Ureter (tissue), 1 donor: ENCODE measurements around the gene ADAT1. TPM values are rescaled to one million over a fixed set of nuclear protein-coding genes. Genes with fewer than 3 reads are reported as not detected.
A peak's percentile ranks its signal among the peaks of the same experiment; 100 is the strongest.

Experiments used
- DNase-seq: peaks from one replicate; pipeline ENCODE4 v3.0.0-alpha.2; 2020; ENCODE audit warnings: low spot score
- total RNA-seq: library from RNA; stranded (reverse); gene quantifications from one replicate; pipeline ENCODE4 v1.2.4, GENCODE V29; 2023
- donor health status: DM: yes; HTN: yes; CAD: no.

ADAT1 gene
- total RNA-seq, 1 donor from 2014 or later: 87.1 TPM

DNA sequence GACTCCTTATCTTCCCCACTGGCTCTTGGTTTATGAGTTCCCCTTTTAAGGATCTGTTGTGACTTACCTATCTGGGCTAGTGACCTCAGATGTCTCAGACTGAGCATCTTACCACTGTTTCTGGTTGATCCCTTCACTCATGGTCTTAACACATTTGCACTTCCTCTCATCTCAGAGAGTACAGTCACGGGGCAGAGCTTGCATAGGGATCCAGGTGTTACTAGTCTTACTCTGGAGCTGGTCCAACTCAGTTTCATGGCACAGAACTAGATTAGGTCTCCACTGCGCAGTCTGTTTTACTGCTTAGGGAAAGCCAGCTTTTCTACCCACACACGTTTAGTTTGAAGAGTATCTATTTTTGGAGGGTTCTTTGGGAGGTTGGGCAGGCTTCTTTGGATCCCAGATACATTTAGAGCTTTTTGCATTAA lies 46.7 kb downstream of the ADAT1 start:
- no peak for DNase-seq

DNA sequence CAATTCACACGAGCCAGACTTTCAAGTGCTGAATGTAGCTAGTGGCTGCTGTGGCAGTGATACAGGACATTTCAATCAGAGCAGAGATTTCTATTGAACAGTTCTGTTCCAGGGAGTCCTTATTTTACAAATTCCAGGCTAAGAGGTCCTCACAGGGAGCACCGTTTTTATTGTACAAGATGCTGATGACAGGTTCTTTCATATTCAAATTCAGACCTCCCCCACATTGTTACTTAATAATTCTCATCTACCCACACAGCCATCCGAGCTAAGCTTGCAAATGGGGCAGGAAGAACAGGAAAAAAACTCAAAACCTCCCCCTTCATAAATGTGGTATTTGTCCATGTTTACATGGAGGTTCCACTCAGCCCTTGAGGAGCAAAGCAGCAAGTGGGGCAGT lies 47.1 kb downstream of the ADAT1 start:
- DNase-seq: no peak

- DNase-seq: no peak
Observed at GRCh38 chr16:75573955-75574354, 49.1 kb downstream of the ADAT1 start.

GRCh38 chr16:75572864-75573542 lies 50.1 kb downstream of the ADAT1 start:
- no peak for DNase-seq

DNA sequence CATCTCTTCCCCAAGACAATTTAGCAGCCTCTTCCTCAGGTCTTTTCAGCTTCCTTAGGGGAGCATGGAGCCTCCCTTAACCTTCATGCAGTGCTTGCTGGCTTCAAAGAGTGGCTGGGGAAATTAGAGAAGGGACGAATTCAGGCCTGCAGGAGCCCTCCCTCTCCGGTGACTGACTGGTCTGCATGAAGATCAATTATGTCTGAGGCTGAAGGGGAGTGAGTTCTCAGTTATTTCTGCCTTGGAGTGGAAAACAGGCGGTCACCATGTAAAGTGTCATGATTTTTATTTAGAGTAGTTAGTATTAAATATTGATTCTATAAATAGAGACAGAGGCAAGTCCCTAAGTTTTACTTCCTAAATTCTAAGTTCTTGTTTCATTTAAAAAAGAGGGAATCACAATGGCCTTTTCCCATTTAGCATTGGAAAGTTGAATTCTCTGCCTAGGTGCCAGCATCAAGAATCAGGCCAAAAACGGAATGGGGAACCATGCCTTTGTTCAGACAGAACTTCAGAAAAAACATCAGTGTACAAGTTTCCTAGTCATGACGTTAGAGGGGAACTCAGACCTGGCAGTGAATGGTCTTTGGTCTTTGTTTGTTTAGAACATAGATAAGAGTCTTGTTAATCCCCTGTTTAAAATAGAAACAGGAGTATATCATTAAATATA lies 52.5 kb downstream of the ADAT1 start:
- DNase-seq: no peak

DNA sequence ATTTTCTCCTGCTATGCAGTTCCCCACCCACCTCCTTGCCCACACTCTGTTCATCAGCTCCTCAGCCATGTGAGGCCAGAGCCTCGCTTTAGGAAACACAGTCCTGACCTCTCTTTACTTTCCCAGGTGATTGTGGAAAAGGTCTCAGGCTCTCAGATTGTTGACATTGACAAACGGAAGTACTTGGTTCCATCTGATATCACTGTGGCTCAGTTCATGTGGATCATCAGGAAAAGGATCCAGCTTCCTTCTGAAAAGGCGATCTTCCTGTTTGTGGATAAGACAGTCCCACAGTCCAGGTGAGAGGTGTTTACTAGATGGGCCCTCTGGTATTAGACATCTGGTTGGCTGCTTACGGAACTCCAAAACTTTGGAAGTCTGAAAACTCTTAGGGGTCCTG lies 55.2 kb downstream of the ADAT1 start:
- no peak for DNase-seq

DNA sequence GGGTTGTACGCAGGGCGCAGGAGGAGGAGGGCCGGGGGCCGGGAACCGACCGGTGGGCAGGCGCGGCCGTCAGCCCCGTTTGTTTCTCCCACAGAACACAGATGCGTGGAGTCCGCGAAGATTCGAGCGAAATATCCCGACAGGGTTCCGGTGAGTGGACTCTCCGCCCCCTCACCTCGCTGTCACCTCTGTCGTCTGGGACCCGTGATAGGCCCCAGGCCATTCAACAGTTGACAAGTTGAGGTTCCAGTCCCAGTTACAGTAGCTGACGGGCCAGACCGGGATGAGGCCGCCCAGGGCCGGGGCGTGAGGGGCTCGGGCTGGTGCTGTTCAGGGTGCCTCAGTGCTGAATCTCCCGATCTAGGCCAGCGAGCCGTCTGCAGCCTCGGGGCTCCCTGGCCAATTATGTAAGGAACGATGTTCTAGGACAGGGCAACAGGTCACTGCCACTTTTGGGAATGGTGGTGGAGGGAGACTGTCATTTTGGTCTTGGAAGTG lies 56.3 kb downstream of the ADAT1 start:
- DNase-seq: peak; percentile 45

GRCh38 chr16:75566040-75566757 lies 56.9 kb downstream of the ADAT1 start, which contains the start of gene GABARAPL2:
Gene GABARAPL2 (plus strand): TSS chr16:75566379. CDS start chr16:75566487, 108 bp downstream.
- DNase-seq: peak; percentile 85

- no peak for DNase-seq
Observed at GRCh38 chr16:75565640-75566039, 57.4 kb downstream of the ADAT1 start.

DNA sequence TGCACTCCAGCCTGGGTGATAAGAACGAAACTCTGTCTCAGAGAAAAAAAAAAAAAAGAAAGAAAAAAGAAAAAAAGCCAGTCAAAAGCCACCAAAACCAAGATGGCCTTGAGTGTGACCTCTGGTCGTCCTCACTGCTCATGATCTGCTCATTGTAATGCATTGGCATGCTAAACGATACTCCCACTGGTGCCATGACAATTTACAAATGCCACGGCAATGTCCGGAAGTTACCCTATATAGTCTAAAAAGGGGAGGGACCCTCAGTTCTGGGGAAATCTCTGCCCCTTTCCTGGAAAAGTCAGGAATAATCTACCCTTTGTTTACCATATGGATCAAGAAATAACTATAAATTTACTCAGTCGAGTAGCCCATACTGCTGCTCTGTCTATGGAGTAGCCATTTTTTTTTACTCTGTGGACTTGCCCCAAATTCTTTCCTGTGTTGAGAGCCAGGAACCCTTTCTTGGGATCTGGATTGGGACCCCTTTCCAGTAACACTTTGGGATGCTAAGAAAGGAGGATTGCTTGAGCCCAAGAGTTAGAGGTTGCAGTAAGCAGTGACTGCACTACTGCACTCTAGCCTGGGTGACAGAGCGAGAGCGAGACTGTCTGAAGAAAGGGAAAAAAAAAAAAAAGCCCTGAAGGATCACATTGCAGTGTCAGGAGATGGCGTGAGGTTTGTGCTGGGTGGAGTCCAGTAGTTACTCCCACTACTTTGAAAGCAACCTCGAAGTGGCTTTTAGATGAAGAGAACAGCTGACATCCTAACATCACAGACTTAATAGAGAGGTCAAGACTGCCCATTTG lies 63.3 kb downstream of the ADAT1 start:
- no peak for DNase-seq

DNA sequence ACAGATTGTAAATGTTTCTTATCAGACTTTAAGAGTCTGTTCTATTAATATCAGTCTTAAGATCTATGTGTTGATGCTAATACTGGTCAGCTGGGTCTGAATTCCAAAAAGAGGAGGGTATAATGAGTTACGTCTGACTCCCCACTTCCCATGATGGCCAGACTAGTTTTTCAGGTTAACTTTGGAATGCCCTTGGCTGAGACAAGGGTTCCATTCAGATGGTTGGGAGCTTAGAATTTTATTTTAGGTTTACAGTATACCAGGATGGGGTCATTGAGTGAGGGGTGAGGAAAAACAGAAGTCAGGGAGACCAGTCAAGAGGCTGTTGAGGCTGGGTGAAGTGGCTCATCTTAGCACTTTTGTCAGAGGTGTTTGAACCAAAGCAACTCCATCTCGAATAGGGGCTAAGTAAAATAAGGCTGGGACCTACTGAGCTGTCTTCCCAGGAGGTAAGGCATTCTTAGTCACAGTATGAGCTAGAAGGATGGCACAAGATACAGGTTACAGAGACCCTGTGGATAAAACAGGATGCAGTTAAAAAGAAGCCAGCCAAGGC lies 64.2 kb downstream of the ADAT1 start:
- no peak for DNase-seq

GRCh38 chr16:75556431-75556950 lies 66.6 kb downstream of the ADAT1 start:
- no peak for DNase-seq

DNA sequence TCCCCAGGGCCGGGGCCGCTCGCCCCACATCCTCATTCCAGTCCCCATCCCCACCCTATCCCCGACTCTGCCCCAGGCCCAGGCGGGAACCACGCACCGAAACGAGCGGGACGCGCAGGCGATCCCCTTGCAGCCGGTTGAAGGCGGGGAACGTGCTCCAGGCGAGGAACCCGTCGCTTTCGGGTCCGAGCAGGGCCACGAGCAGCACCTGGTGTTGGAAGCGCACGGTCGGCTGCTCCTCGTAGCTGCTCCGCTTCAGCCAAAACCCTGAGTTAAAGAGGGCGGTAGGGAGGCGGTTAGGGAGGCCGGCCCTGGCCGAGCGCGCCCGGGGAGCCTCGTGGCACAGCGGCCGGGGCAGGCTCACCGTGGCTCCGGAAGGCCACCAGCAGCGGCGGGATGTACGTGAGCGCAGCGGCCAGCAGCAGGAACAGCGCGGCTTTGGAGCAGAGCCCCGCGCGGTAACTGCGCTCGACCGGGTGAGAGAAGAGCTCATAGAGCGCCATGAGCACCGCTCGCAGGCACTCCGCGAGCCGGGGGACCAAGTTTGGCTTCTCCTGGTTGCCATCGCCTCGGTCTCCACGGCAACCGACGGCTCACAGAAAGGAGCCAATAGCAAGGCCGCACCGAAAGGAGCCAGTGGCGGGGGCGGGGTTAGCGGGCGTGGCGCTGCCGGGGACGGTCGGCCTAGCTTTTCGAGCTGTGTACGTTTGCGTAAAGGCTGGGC lies 67.2 kb downstream of the ADAT1 start, which contains the start of gene TMEM231:
Gene TMEM231 (minus strand): TSS at position 546 of the 724 bp plus-strand sequence. CDS start 43 bp downstream, at position 503.
- peak; percentile 97 for DNase-seq

DNA sequence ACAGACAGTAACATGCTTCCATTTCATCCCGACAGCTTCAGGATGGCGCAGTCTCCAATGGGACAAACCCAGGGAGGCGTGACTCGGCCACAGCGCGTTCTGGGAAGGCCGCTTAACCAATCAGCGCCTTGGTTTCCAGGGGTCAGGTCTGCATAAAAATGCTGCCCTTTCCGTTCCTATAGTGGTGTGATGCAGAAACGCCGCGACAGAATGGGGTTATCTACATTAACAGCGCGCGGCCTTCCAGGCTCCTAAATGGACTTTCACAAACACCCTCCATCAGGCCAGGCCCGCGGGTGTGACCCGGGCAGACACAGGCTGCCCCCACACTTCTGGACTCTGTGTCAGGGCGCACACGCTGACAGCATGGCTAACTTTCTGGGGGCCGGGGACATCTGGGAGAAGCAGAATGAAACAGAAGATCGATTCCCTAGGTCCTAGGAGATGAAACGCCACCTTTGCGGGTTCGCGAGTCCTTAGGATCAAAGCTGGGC lies 67.8 kb downstream of the ADAT1 start:
- DNase-seq: peak; percentile 83

DNA sequence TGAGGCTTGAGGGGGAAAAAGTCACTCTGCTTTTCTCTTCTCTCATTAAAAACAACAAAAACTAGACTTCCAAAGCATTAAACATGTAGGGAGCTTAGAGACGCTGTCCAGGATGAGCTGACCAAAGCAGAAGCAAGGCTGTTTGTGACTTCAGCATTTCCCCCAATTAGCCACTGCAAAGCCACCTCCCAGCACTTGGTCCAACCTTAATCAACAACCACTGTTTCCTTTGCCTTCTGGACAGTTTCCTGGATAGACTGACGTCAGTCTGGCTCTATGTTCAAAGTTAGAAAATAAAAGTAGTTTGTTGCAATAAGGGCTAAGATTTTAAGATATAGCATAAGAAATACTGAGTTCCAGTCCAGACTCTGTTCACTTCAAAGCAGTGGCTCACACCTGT lies 70.1 kb downstream of the ADAT1 start:
- DNase-seq: no peak

DNA sequence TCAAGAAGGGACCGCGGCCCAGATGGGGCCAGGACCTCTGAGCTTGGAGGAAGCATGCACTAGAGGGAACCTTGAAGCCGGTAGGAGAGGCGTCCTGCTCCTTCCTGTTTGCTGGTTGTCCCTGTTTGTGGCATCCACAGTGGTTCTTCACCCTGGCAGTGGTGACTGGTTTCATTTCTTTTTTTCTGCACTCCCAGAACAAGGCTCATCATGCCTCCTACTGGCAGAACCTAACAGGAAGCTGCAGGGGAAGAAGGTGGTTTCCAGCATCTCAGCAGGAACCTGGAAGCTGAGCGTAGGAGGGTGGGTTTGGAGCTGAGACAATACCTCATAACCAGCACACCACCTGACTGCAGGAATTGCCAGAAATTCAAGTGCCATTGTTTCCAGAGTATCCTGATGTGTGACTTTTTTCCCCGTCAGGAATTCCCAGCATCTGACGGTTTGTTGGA lies 72.8 kb downstream of the ADAT1 start:
- no peak for DNase-seq
